Right atrium auricular region (tissue), 2 donors: Measurements from ENCODE around the gene ADCY2. TPM values are rescaled to one million over a fixed set of nuclear protein-coding genes. Genes with fewer than 3 reads are reported as not detected.

ENCODE experiments used
- DNase-seq: peaks from one replicate; pipeline ENCODE4 v3.0.0-alpha.2; 2019; ENCODE audit warnings: low spot score
- H3K27ac ChIP-seq, 2 donors: fragments of 200-600 bp; sonication (generic); 1 replicate in 1 of 2; 2 replicates in 1 of 2; pipeline ENCODE4 v1.5.1; 2016 to 2019
- H3K27me3 ChIP-seq, 2 donors: fragments of 200-600 bp; sonication (generic); one replicate each; pipeline versions ENCODE4 v1.5.1 to v1.6.0; 2017 to 2019
- H3K36me3 ChIP-seq: fragments of 200-600 bp; sonication (generic); one replicate; pipeline ENCODE4 v1.5.1; 2016
- H3K4me1 ChIP-seq, 2 donors: fragments of 200-600 bp; sonication (generic); one replicate each; pipeline versions ENCODE4 v1.5.1 to v1.6.0; 2017 to 2019
- H3K4me3 ChIP-seq, 2 donors: fragments of 200-600 bp; sonication (generic); 1 replicate in 1 of 2; 2 replicates in 1 of 2; pipeline ENCODE4 v1.5.1; 2017 to 2019; ENCODE audit warnings: mild to moderate bottlenecking in 1 of 2, moderate library complexity in 1 of 2
- H3K9me3 ChIP-seq, 2 donors: fragments of 200-600 bp; sonication (generic); one replicate each; pipeline ENCODE4 v1.5.1; 2019
- total RNA-seq, 2 donors: library from RNA; depleted of rRNA; stranded (reverse); fragments of >200 nt; gene quantifications; one replicate each; pipeline ENCODE4 v1.1.0, GENCODE V29; 2016
- TF ChIP-seq, protein P1 (sequence below), 2 donors: fragments of 200-600 bp; sonication (generic); IDR thresholded peaks; one replicate each; pipeline ENCODE4 v1.5.1; 2019; ENCODE audit warnings: antibody characterized with exemption in 2 of 2

The ADCY2 gene
- total RNA-seq, 2 donors from 2014 or later, result 3.3 TPM; not detected in 1

- no peak for DNase-seq
- no peak overlapping the region for H3K4me3 ChIP-seq
- TF ChIP-seq, protein P1, sequence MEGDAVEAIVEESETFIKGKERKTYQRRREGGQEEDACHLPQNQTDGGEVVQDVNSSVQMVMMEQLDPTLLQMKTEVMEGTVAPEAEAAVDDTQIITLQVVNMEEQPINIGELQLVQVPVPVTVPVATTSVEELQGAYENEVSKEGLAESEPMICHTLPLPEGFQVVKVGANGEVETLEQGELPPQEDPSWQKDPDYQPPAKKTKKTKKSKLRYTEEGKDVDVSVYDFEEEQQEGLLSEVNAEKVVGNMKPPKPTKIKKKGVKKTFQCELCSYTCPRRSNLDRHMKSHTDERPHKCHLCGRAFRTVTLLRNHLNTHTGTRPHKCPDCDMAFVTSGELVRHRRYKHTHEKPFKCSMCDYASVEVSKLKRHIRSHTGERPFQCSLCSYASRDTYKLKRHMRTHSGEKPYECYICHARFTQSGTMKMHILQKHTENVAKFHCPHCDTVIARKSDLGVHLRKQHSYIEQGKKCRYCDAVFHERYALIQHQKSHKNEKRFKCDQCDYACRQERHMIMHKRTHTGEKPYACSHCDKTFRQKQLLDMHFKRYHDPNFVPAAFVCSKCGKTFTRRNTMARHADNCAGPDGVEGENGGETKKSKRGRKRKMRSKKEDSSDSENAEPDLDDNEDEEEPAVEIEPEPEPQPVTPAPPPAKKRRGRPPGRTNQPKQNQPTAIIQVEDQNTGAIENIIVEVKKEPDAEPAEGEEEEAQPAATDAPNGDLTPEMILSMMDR (IDR thresholded peaks at IDR 0.05), result no peak
Measured at GRCh38 chr5:7609726-7610125, 213.8 kb downstream of the ADCY2 start.

DNA sequence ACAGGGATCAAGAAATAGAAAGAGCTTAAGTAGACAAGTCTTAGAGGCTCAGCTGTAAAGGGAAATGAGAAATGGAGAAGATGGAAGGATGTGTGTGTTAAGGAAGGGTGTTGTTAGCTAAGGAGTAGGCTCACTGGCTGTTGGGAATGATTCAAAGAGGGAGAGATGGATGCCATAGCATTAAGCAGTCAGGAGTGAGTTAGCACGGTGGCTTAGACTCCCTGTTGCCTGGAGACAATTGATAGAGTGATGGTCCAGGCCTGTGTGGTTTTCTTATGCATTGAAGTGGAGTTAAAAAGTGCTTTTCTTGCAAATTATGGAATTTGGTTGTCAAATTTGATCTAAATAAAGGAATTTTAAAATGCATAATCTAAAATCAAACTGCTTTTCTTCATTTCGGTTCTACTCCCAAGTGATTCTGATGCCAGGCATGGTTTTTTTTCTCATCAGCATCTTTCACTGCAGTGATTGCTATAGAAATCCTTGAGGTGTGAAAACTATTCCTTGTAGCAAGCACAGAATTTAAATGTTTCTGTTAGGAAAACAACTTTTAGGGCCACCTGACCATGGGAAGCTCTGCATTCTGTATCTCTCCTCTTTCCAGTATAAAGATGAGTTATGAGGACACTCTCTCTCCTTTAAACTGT, 214.7 kb downstream of the ADCY2 start:
- Histone ChIP-seq H3K27ac (no peak overlapping the region), H3K9me3 (no peaks in the 10 kb centered on the region), H3K27me3 (no peaks in the 10 kb centered on the region), H3K4me1 (no peaks in the 10 kb centered on the region), H3K4me3 (no peak overlapping the region), H3K36me3 (no peaks in the 10 kb centered on the region)
- no peak for DNase-seq
- TF ChIP-seq, protein P1 (IDR thresholded peaks at IDR 0.05), result no peak

More at GRCh38 chr5:7609726-7610125, 213.8 kb downstream of the ADCY2 start:
- Histone ChIP-seq H3K4me1 (no peaks in the 10 kb centered on the region), H3K36me3 (no peaks in the 10 kb centered on the region), H3K27ac (no peak overlapping the region), H3K27me3 (no peaks in the 10 kb centered on the region), H3K9me3 (no peaks in the 10 kb centered on the region)

- Histone ChIP-seq H3K36me3 (no peaks in the 10 kb centered on the region), H3K4me3 (no peak overlapping the region), H3K27me3 (no peaks in the 10 kb centered on the region), H3K9me3 (no peaks in the 10 kb centered on the region), H3K4me1 (no peaks in the 10 kb centered on the region), H3K27ac (no peak overlapping the region)
- TF ChIP-seq, protein P1 (IDR thresholded peaks at IDR 0.05), result no peak
- DNase-seq, result no peak
Measured at GRCh38 chr5:7611518-7611917, 215.6 kb downstream of the ADCY2 start.

DNA sequence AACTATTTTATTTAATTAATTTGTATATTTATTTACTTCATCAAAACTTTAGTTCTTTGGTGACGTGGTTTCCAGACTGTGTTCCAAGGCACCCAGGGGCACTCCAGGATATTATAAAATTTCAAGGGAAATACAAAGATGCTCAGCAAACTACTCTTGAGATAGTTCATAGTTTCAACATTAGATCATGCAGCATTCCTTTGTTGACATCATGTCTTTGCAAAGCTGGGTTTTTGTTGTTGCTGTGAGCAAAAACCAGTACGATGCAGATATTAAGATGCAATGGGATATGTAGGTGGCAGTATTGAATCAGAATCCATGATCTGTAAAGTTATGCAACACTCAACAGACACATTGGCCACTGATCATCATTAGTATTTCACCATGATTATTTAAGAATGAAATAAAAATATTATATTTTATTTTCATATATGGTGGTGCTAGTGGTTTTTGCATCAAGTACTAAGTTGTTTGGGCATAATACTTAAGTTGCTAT, 219.7 kb downstream of the ADCY2 start:
- TF ChIP-seq, protein P1 (IDR thresholded peaks at IDR 0.05), result no peak
- H3K4me3 ChIP-seq, result no peak overlapping the region
- no peaks in the 10 kb centered on the region for H3K36me3 ChIP-seq
- no peak overlapping the region for H3K27ac ChIP-seq
- H3K9me3 ChIP-seq, result no peaks in the 10 kb centered on the region
- no peak for DNase-seq
- no peaks in the 10 kb centered on the region for H3K27me3 ChIP-seq
- no peaks in the 10 kb centered on the region for H3K4me1 ChIP-seq

DNA sequence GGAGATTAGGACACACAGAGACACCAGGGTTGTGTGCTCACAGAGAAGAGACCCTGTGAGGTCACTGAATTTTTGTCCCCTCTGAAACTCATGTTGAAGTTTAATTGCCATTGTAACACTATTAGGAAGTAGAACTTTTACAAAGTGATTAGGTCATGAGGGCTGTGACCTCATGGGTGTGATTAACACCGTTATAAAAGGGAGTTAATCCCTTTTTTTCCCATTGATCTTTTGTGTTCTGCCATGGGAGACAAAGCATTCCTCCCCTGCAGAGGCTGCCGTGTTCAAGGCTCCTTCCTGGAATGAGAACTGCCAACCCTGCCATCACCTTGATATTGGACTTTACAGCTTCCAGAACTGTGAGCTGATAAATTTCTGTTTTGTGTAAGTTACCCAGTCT, 221.0 kb downstream of the ADCY2 start:
- DNase-seq, result no peak
- Histone ChIP-seq H3K27ac (no peak overlapping the region), H3K4me1 (no peaks in the 10 kb centered on the region), H3K36me3 (no peaks in the 10 kb centered on the region), H3K27me3 (no peaks in the 10 kb centered on the region), H3K4me3 (no peak overlapping the region), H3K9me3 (no peaks in the 10 kb centered on the region)
- TF ChIP-seq, protein P1 (IDR thresholded peaks at IDR 0.05), result no peak

GRCh38 chr5:7622498-7622897, 226.6 kb downstream of the ADCY2 start:
- H3K4me1 ChIP-seq, result no peaks in the 10 kb centered on the region
- H3K4me3 ChIP-seq, result no peak overlapping the region
- no peak for DNase-seq
- TF ChIP-seq, protein P1 (IDR thresholded peaks at IDR 0.05), result no peak
- no peaks in the 10 kb centered on the region for H3K36me3 ChIP-seq
- no peaks in the 10 kb centered on the region for H3K27me3 ChIP-seq
- H3K9me3 ChIP-seq, result no peaks in the 10 kb centered on the region
- no peak overlapping the region for H3K27ac ChIP-seq
